HepG2 (cell line): Measurements from ENCODE around the gene GLB1L3. TPM values are rescaled to one million over a fixed set of nuclear protein-coding genes. Genes with fewer than 3 reads are reported as not detected.

Source experiments
- EP300 ChIP-seq, 3 experiments: sonication (generic) in 1 of 3; formaldehyde crosslinking in 1 of 3; IDR thresholded peaks; 2 replicates each; pipeline versions ENCODE4 v1.5.1 to v1.6.1; 2011 to 2020; ENCODE audit warnings: low read depth in 2 of 3, low read length in 2 of 3, borderline replicate concordance in 1 of 3, improper control_type of control experiment in 1 of 3, mild to moderate bottlenecking in 1 of 3, missing genetic modification reagents in 1 of 3, moderate library complexity in 1 of 3
- JUNB ChIP-seq: sonication (generic); formaldehyde crosslinking; IDR thresholded peaks from 2 replicates; pipeline ENCODE4 v1.8.0; 2022; ENCODE audit warnings: missing genetic modification reagents, mild to moderate bottlenecking, borderline replicate concordance
- SP140L ChIP-seq: sonication (generic); formaldehyde crosslinking; IDR thresholded peaks from 2 replicates; pipeline ENCODE4 v1.4.0; 2020; ENCODE audit warnings: missing genetic modification reagents, borderline replicate concordance
- ZNF605 ChIP-seq: sonication (generic); formaldehyde crosslinking; IDR thresholded peaks from 2 replicates; pipeline ENCODE4 v1.8.0; 2022; ENCODE audit warnings: mild to moderate bottlenecking, missing genetic modification reagents
- polyA plus RNA-seq, 8 experiments: library from polyadenylated mRNA; depleted of rRNA in 3 of 8; stranded (reverse) in 7 of 8; unstranded in 1 of 8; fragments of >200 nt; fragmentation: Illumina TruSeq in 4 of 8; extraction: Trizol in 4 of 8; gene quantifications; 2 replicates each; pipeline versions ENCODE4 v1.2.1 to v1.2.3, GENCODE V29; 2011 to 2016; ENCODE audit warnings: low read depth in 4 of 8, missing spikeins in 1 of 8, mixed read lengths in 1 of 8; ENCODE audit not compliant: insufficient read depth in 1 of 8
- total RNA-seq, 5 experiments: library from RNA; depleted of rRNA; stranded (reverse); fragments of >200 nt; fragmentation: Illumina TruSeq; extraction: Trizol; gene quantifications; 2 replicates each; pipeline ENCODE4 v1.2.3, GENCODE V29; 2016; ENCODE audit warnings: low read depth in 1 of 5
- TF ChIP-seq, protein P1 (sequence below): sonication (generic); formaldehyde crosslinking; IDR thresholded peaks from 2 replicates; pipeline ENCODE4 v1.4.0; 2020; ENCODE audit warnings: missing genetic modification reagents
- TF ChIP-seq, protein P2 (sequence below): sonication (generic); formaldehyde crosslinking; conservative IDR thresholded peaks from 2 replicates; pipeline ENCODE4 v1.5.0; 2020; ENCODE audit warnings: missing genetic modification reagents
- TF ChIP-seq, protein P3 (sequence below): sonication (generic); formaldehyde crosslinking; IDR thresholded peaks from 2 replicates; pipeline ENCODE4 v1.4.0; 2020; ENCODE audit warnings: missing genetic modification reagents, borderline replicate concordance
- TF ChIP-seq, protein P4 (sequence below): sonication (generic); formaldehyde crosslinking; IDR thresholded peaks from 2 replicates; pipeline ENCODE4 v1.4.0; 2020; ENCODE audit warnings: mild to moderate bottlenecking, missing genetic modification reagents

The GLB1L3 gene
- total and polyA plus RNA-seq, 2 of the 13 experiments (the other 11 are each of a cell fraction or from before 2014, with no cell fraction given) = not detected

DNA sequence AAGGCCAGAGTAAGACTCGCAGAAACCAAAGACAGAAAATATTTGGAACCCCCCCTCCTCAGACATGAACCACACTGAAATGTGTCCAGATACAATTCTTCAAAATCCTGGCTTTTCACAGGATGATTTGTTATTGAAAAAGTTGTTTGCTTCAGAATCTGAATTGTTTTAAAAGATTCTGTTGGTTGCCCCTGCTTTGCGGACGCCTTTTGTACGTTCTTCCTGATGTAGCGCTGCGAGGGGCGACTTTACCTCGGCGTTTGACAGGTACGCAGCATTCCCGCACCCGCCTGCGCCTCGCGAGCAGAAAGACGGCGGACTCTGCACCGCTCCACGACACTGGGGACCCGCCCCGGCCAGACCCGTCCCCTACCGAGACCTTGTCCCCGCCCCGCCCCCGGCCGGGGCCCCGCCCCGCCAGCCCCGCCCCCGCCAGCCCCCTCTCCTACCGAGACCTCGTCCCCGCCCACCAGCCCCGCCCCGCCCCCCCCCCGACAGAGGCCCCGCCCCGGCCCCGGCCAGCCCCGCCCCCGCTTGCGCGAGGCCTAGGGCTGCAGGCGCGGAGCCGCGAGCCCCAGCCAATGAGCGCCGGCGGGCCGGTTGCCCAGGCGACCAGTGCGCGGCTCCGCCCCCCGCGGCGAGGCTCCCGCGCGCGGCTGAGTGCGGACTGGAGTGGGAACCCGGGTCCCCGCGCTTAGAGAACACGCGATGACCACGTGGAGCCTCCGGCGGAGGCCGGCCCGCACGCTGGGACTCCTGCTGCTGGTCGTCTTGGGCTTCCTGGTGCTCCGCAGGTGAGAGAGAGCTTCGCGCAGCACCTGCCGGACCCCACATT lies 55.4 kb downstream of the GLB1L3 start, which contains the start of gene GLB1L2 (continued):
- TF ChIP-seq, protein P1, sequence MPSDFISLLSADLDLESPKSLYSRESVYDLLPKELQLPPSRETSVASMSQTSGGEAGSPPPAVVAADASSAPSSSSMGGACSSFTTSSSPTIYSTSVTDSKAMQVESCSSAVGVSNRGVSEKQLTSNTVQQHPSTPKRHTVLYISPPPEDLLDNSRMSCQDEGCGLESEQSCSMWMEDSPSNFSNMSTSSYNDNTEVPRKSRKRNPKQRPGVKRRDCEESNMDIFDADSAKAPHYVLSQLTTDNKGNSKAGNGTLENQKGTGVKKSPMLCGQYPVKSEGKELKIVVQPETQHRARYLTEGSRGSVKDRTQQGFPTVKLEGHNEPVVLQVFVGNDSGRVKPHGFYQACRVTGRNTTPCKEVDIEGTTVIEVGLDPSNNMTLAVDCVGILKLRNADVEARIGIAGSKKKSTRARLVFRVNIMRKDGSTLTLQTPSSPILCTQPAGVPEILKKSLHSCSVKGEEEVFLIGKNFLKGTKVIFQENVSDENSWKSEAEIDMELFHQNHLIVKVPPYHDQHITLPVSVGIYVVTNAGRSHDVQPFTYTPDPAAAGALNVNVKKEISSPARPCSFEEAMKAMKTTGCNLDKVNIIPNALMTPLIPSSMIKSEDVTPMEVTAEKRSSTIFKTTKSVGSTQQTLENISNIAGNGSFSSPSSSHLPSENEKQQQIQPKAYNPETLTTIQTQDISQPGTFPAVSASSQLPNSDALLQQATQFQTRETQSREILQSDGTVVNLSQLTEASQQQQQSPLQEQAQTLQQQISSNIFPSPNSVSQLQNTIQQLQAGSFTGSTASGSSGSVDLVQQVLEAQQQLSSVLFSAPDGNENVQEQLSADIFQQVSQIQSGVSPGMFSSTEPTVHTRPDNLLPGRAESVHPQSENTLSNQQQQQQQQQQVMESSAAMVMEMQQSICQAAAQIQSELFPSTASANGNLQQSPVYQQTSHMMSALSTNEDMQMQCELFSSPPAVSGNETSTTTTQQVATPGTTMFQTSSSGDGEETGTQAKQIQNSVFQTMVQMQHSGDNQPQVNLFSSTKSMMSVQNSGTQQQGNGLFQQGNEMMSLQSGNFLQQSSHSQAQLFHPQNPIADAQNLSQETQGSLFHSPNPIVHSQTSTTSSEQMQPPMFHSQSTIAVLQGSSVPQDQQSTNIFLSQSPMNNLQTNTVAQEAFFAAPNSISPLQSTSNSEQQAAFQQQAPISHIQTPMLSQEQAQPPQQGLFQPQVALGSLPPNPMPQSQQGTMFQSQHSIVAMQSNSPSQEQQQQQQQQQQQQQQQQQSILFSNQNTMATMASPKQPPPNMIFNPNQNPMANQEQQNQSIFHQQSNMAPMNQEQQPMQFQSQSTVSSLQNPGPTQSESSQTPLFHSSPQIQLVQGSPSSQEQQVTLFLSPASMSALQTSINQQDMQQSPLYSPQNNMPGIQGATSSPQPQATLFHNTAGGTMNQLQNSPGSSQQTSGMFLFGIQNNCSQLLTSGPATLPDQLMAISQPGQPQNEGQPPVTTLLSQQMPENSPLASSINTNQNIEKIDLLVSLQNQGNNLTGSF (CRISPR knock-in tag) = no peak
- TF ChIP-seq, protein P2, sequence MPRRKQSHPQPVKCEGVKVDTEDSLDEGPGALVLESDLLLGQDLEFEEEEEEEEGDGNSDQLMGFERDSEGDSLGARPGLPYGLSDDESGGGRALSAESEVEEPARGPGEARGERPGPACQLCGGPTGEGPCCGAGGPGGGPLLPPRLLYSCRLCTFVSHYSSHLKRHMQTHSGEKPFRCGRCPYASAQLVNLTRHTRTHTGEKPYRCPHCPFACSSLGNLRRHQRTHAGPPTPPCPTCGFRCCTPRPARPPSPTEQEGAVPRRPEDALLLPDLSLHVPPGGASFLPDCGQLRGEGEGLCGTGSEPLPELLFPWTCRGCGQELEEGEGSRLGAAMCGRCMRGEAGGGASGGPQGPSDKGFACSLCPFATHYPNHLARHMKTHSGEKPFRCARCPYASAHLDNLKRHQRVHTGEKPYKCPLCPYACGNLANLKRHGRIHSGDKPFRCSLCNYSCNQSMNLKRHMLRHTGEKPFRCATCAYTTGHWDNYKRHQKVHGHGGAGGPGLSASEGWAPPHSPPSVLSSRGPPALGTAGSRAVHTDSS (CRISPR knock-in tag) = no peak
- TF ChIP-seq, protein P3, sequence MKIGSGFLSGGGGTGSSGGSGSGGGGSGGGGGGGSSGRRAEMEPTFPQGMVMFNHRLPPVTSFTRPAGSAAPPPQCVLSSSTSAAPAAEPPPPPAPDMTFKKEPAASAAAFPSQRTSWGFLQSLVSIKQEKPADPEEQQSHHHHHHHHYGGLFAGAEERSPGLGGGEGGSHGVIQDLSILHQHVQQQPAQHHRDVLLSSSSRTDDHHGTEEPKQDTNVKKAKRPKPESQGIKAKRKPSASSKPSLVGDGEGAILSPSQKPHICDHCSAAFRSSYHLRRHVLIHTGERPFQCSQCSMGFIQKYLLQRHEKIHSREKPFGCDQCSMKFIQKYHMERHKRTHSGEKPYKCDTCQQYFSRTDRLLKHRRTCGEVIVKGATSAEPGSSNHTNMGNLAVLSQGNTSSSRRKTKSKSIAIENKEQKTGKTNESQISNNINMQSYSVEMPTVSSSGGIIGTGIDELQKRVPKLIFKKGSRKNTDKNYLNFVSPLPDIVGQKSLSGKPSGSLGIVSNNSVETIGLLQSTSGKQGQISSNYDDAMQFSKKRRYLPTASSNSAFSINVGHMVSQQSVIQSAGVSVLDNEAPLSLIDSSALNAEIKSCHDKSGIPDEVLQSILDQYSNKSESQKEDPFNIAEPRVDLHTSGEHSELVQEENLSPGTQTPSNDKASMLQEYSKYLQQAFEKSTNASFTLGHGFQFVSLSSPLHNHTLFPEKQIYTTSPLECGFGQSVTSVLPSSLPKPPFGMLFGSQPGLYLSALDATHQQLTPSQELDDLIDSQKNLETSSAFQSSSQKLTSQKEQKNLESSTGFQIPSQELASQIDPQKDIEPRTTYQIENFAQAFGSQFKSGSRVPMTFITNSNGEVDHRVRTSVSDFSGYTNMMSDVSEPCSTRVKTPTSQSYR = no peak
- TF ChIP-seq JUNB = no peak
- TF ChIP-seq ZNF605 (CRISPR knock-in tag) = no peak
- no peak for TF ChIP-seq SP140L (CRISPR knock-in tag)
- TF ChIP-seq, protein P4, sequence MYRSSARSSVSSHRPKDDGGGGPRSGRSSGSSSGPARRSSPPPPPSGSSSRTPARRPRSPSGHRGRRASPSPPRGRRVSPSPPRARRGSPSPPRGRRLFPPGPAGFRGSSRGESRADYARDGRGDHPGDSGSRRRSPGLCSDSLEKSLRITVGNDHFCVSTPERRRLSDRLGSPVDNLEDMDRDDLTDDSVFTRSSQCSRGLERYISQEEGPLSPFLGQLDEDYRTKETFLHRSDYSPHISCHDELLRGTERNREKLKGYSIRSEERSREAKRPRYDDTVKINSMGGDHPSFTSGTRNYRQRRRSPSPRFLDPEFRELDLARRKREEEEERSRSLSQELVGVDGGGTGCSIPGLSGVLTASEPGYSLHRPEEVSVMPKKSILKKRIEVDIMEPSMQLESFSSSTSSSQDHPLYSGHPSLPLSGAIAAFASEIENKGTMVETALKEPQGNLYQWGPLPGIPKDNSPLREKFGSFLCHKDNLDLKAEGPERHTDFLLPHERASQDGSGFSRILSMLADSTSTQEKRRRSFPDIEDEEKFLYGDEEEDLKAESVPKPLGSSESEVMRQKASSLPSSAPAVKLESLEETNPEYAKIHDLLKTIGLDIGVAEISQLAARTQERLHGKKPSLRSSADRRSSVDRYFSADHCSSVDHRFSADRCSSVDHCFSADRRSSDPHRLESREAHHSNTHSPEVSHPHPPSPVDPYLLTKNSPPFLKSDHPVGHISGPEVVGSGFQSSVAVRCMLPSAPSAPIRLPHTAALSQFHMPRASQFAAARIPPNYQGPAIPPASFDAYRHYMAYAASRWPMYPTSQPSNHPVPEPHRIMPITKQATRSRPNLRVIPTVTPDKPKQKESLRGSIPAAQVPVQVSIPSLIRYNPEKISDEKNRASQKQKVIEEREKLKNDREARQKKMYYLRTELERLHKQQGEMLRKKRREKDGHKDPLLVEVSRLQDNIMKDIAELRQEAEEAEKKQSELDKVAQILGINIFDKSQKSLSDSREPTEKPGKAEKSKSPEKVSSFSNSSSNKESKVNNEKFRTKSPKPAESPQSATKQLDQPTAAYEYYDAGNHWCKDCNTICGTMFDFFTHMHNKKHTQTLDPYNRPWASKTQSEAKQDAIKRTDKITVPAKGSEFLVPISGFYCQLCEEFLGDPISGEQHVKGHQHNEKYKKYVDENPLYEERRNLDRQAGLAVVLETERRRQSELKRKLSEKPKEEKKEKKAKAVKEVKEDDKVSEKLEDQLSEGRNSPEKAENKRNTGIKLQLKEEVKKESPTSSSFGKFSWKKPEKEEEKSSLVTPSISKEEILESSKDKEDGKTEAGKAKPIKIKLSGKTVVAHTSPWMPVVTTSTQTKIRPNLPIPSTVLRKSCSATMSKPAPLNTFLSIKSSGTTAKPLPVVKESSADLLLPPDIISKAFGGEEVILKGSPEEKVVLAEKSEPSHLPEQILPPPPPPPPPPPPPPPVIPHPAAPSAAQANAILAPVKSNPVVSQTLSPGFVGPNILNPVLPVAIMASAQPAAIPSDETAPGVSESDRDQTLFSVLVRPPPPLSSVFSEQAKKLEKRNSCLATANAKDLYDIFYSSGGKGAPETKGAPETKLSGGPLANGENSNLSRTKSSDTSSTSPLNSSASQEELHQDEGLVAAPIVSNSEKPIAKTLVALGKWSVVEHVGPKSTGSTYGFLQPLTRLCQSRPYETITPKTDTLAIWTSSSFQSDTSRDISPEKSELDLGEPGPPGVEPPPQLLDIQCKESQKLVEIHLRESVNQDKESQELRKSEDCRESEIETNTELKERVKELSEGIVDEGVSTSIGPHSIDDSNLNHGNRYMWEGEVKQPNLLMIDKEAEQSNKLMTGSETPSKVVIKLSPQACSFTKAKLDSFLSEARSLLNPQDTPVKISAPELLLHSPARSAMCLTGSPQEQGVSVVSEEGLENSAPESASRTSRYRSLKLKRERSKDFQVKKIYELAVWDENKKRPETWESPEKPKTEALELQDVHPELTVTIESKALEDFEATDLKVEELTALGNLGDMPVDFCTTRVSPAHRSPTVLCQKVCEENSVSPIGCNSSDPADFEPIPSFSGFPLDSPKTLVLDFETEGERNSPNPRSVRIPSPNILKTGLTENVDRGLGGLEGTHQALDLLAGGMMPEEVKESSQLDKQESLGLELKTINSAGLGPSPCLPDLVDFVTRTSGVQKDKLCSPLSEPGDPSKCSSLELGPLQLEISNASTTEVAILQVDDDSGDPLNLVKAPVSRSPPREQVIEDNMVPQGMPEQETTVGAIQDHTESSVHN = no peak
- TF ChIP-seq EP300 (IDR thresholded peaks at IDR 0.05; ENCODE audit: low read depth in 2 of 2, low read length in 2 of 2) = no peak
- no peak for TF ChIP-seq EP300 (CRISPR knock-in tag; IDR thresholded peaks at IDR 0.05; ENCODE audit: borderline replicate concordance)
